Lower leg skin (tissue), 4 donors: ENCODE results near the gene OOEP. TPM values are rescaled to one million over a fixed set of nuclear protein-coding genes. Genes with fewer than 3 reads are reported as not detected.
"Not testable (repeated sequence)": the region's sequence is repeated elsewhere in the genome, so short reads cannot be mapped to it uniquely, and the experiment has no call there.

Experiments used
- DNase-seq, 2 donors: peaks; one replicate each; pipeline ENCODE4 v3.0.0-alpha.2; 2019; ENCODE audit warnings: low spot score in 2 of 2
- H3K4me3 ChIP-seq: fragments of 200-600 bp; sonication (generic); 2 replicates; pipeline ENCODE4 v1.5.1; 2017; ENCODE audit warnings: mild to moderate bottlenecking, low read depth; ENCODE audit not compliant: poor library complexity, severe bottlenecking
- CTCF ChIP-seq, 3 donors: fragments of 450-650 bp; IDR thresholded peaks; one replicate each; pipeline ENCODE4 v1.5.1; 2016; ENCODE audit warnings: antibody characterized with exemption in 3 of 3, mild to moderate bottlenecking in 3 of 3, moderate library complexity in 2 of 3
- POLR2A ChIP-seq, 2 donors: fragments of 450-650 bp; IDR thresholded peaks; one replicate each; pipeline ENCODE4 v1.6.1; 2016 to 2017; ENCODE audit warnings: antibody characterized with exemption in 2 of 2, mild to moderate bottlenecking in 1 of 2, moderate library complexity in 1 of 2
- WGBS, 2 donors: methylation state at CpG; one replicate each; pipeline ENCODE4 v1.1.5; 2018; 5-methylcytosine and 5-hydroxymethylcytosine counted together
- intact Hi-C: fragments of 100-400 bp; cut with DNase I; formaldehyde crosslinking; loops from one replicate; pipeline ENCODE4 v1.15.0; 2023; ENCODE audit warnings: low total_unique reads
- total RNA-seq, 4 donors: library from RNA; depleted of rRNA; stranded (reverse); fragments of >200 nt; gene quantifications; one replicate each; pipeline ENCODE4 v1.1.0, GENCODE V29; 2016

The OOEP gene
- total RNA-seq, 4 donors from 2014 or later: 0.88 TPM; not detected in 3

GRCh38 chr6:73394577-73395354, 25.1 kb upstream of the OOEP start, which contains the start of gene DDX43:
Gene DDX43 (plus strand): TSS chr6:73394828. CDS start chr6:73394906, 78 bp downstream.
- DNase-seq: peak; percentile 27 to 86

GRCh38 chr6:73393278-73393677, 23.6 kb upstream of the OOEP start:
- TF ChIP-seq POLR2A (IDR thresholded peaks at IDR 0.05) (no peak), CTCF (IDR thresholded peaks at IDR 0.05) (no peak)
- WGBS, 2 donors: 83 to 92% methylated on average over 3 of the region's 3 CpGs
- intact Hi-C loops: no loop called here
- DNase-seq: no peak
- no peak overlapping the region for H3K4me3 ChIP-seq

More at GRCh38 chr6:73394577-73395354, 25.1 kb upstream of the OOEP start, which contains the start of gene DDX43:
- H3K4me3 ChIP-seq: no peak within 1 kb of the TSS
- TF ChIP-seq POLR2A (IDR thresholded peaks at IDR 0.05) (no peak), CTCF (IDR thresholded peaks at IDR 0.05) (no peak)
- WGBS, 2 donors: 73 to 80% methylated on average over 54 of the region's 54 CpGs
- intact Hi-C loops: no loop called here

GRCh38 chr6:73392188-73392587, 22.5 kb upstream of the OOEP start:
- DNase-seq, H3K4me3 ChIP-seq, intact Hi-C loops: not testable (repeated sequence)
- WGBS, 2 donors: 68 to 69% methylated on average over 4 of the region's 4 CpGs

- H3K4me3 ChIP-seq: no peak overlapping the region
- intact Hi-C loops: no loop called here
- WGBS, 2 donors: 63 to 71% methylated on average over 2 of the region's 2 CpGs
- no peak for DNase-seq
- TF ChIP-seq POLR2A (IDR thresholded peaks at IDR 0.05) (no peak), CTCF (IDR thresholded peaks at IDR 0.05) (no peak)
These were observed 22.0 kb upstream of the OOEP start for GRCh38 chr6:73391675-73392074.

DNA sequence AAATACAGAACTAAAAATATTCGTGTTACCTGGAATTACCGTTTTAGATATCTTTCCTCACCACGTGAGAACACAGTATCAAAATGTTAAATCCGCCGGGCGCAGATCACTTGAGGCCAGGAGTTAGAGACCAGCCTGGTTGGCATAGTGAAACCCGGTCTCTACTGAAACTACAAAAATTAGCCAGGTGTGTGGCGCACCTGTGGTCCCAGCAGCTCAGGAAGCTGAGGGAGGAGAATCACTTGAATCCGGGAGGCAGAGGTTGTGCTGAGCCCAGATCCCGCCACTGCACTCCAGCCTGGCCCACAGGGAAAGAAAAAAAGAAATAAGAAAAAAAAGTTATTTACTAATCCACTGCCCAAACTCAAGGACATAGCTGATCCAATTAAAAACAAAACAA, 20.2 kb upstream of the OOEP start:
- no peak overlapping the region for H3K4me3 ChIP-seq
- intact Hi-C loops: no loop called here
- TF ChIP-seq POLR2A (IDR thresholded peaks at IDR 0.05): no peak
- 86 to 87% methylated on average over 10 of the region's 10 CpGs for WGBS, 2 donors
- DNase-seq: no peak

GRCh38 chr6:73388800-73389512, 19.3 kb upstream of the OOEP start:
- peak in 1 of 2 donors; percentile 30 for DNase-seq
- intact Hi-C loops: no loop called here
- no peak for TF ChIP-seq CTCF (IDR thresholded peaks at IDR 0.05)
- TF ChIP-seq POLR2A (IDR thresholded peaks at IDR 0.05): no peak
- WGBS, 2 donors: 1 to 3% methylated on average over 34 to 35 of the region's 38 CpGs
- H3K4me3 ChIP-seq: peak overlapping the region; percentile 13
